H9 (cell line): ENCODE data around the gene LINC01488. TPM values are rescaled to one million over a fixed set of nuclear protein-coding genes. Genes with fewer than 3 reads are reported as not detected.

Source experiments
- DNase-seq: peaks from one replicate; pipeline ENCODE4 v3.0.0-alpha.2; 2017
- H2AFZ ChIP-seq: one replicate; pipeline ENCODE4 v1.6.1; 2013; ENCODE audit warnings: mild to moderate bottlenecking, low read length, control low read depth, moderate library complexity
- H2AK5ac ChIP-seq: 2 replicates; pipeline ENCODE4 v1.6.1; 2013; ENCODE audit warnings: low read length, control low read depth, mixed read lengths; ENCODE audit not compliant: insufficient read length
- H2BK120ac ChIP-seq: one replicate; pipeline ENCODE4 v1.6.1; 2013; ENCODE audit warnings: low read depth, mild to moderate bottlenecking, low read length, control low read depth, inconsistent platforms; ENCODE audit not compliant: poor library complexity, severe bottlenecking
- H2BK12ac ChIP-seq: 2 replicates; pipeline ENCODE4 v1.6.1; 2013; ENCODE audit warnings: low read length, control low read depth, mixed read lengths, low read depth; ENCODE audit not compliant: insufficient read length
- H2BK15ac ChIP-seq: 2 replicates; pipeline ENCODE4 v1.6.1; 2013; ENCODE audit warnings: low read depth, low read length, control low read depth
- H2BK20ac ChIP-seq: one replicate; pipeline ENCODE4 v1.6.1; 2013; ENCODE audit warnings: low read depth, mild to moderate bottlenecking, low read length, control low read depth, inconsistent platforms; ENCODE audit not compliant: poor library complexity, severe bottlenecking
- H2BK5ac ChIP-seq: 2 replicates; pipeline ENCODE4 v1.6.1; 2013; ENCODE audit warnings: low read length, control low read depth, mixed read lengths; ENCODE audit not compliant: insufficient read length
- H3K14ac ChIP-seq: 2 replicates; pipeline ENCODE4 v1.6.1; 2013; ENCODE audit warnings: low read length, control low read depth; ENCODE audit not compliant: insufficient read depth
- H3K18ac ChIP-seq: 2 replicates; pipeline ENCODE4 v1.6.1; 2013; ENCODE audit warnings: low read depth, mild to moderate bottlenecking, mixed read lengths, low read length, control low read depth; ENCODE audit not compliant: insufficient read length
- H3K23ac ChIP-seq: 2 replicates; pipeline ENCODE4 v1.6.1; 2013; ENCODE audit warnings: low read length, control low read depth, mixed read lengths, low read depth; ENCODE audit not compliant: insufficient read length
- H3K23me2 ChIP-seq: 2 replicates; pipeline ENCODE4 v1.6.1; 2013; ENCODE audit warnings: low read depth, mild to moderate bottlenecking, mixed read lengths, low read length, control low read depth; ENCODE audit not compliant: insufficient read length, poor library complexity, severe bottlenecking
- H3K27ac ChIP-seq: 2 replicates; pipeline ENCODE4 v1.5.1; 2013; ENCODE audit warnings: low read length, control low read depth, mixed read lengths, low read depth; ENCODE audit not compliant: insufficient read length
- H3K27me3 ChIP-seq: 2 replicates; pipeline ENCODE4 v1.6.1; 2013; ENCODE audit warnings: low read length, control low read depth, inconsistent platforms; ENCODE audit not compliant: insufficient read depth
- H3K4ac ChIP-seq: 2 replicates; pipeline ENCODE4 v1.6.1; 2013; ENCODE audit warnings: low read depth, mild to moderate bottlenecking, control low read depth, inconsistent platforms, low read length, moderate library complexity
- H3K4me1 ChIP-seq: 2 replicates; pipeline ENCODE4 v1.6.1; 2013; ENCODE audit warnings: low read length, control low read depth, inconsistent platforms; ENCODE audit not compliant: insufficient read depth
- H3K4me2 ChIP-seq: 2 replicates; pipeline ENCODE4 v1.6.1; 2013; ENCODE audit warnings: low read length, control low read depth, mixed read lengths; ENCODE audit not compliant: insufficient read length, insufficient read depth
- H3K56ac ChIP-seq: 2 replicates; pipeline ENCODE4 v1.6.1; 2013; ENCODE audit warnings: low read depth, mild to moderate bottlenecking, mixed read lengths, low read length, control low read depth; ENCODE audit not compliant: insufficient read length
- H3K79me1 ChIP-seq: 2 replicates; pipeline ENCODE4 v1.6.1; 2013; ENCODE audit warnings: low read depth, mild to moderate bottlenecking, moderate library complexity, low read length, control low read depth, inconsistent platforms; ENCODE audit not compliant: insufficient read depth, poor library complexity, severe bottlenecking
- H3K79me2 ChIP-seq: 2 replicates; pipeline ENCODE4 v1.6.1; 2013; ENCODE audit warnings: low read length, control low read depth, inconsistent platforms; ENCODE audit not compliant: insufficient read depth
- H3K9ac ChIP-seq: 2 replicates; pipeline ENCODE4 v1.6.1; 2013; ENCODE audit warnings: low read length, control low read depth, mixed read lengths; ENCODE audit not compliant: insufficient read length; ENCODE audit errors: extremely low read depth
- H3K9me3 ChIP-seq: one replicate; pipeline ENCODE4 v1.6.1; 2013; ENCODE audit warnings: low read depth, low read length, inconsistent platforms; ENCODE audit not compliant: control insufficient read depth
- H3T11ph ChIP-seq: one replicate; pipeline ENCODE4 v1.6.1; 2013; ENCODE audit warnings: mild to moderate bottlenecking, low read length, control low read depth, inconsistent platforms
- H4K20me1 ChIP-seq: one replicate; pipeline ENCODE4 v1.6.1; 2013; ENCODE audit not compliant: control insufficient read depth, insufficient read length, insufficient read depth
- H4K5ac ChIP-seq: 2 replicates; pipeline ENCODE4 v1.6.1; 2013; ENCODE audit warnings: low read depth, mild to moderate bottlenecking, mixed read lengths, low read length, control low read depth; ENCODE audit not compliant: insufficient read length
- H4K8ac ChIP-seq: replicated peaks from 2 replicates; pipeline ENCODE4 v1.6.1; 2013; ENCODE audit warnings: low read length, control low read depth, mixed read lengths, low read depth; ENCODE audit not compliant: insufficient read length
- H4K91ac ChIP-seq: 2 replicates; pipeline ENCODE4 v1.6.1; 2013; ENCODE audit warnings: low read depth, mild to moderate bottlenecking, moderate library complexity, mixed read lengths, low read length, control low read depth; ENCODE audit not compliant: insufficient read length
- H3K27ac Mint-ChIP-seq, 3 experiments: 2 replicates in 2 of 3; 3 replicates in 1 of 3; pipeline ENCODE4 v1.8.0; 2020 to 2021; ENCODE audit warnings: mixed read lengths in 3 of 3, mild to moderate bottlenecking in 1 of 3, moderate library complexity in 1 of 3
- H3K27me3 Mint-ChIP-seq: 2 replicates; pipeline ENCODE4 v1.8.0; 2021; ENCODE audit warnings: low read depth, mild to moderate bottlenecking, moderate library complexity, mixed read lengths
- H3K36me3 Mint-ChIP-seq, 3 experiments: 2 replicates in 2 of 3; 3 replicates in 1 of 3; pipeline ENCODE4 v1.8.0; 2020 to 2021; ENCODE audit warnings: low read depth in 3 of 3, mixed read lengths in 3 of 3; ENCODE audit not compliant: insufficient read depth in 1 of 3
- H3K4me1 Mint-ChIP-seq, 2 experiments: 2 replicates each; pipeline ENCODE4 v1.8.0; 2020; ENCODE audit warnings: mixed read lengths in 2 of 2
- H3K4me3 Mint-ChIP-seq, 2 experiments: 2 replicates in 1 of 2; 3 replicates in 1 of 2; pipeline ENCODE4 v1.8.0; 2020 to 2021; ENCODE audit warnings: mild to moderate bottlenecking in 2 of 2, mixed read lengths in 2 of 2, moderate library complexity in 1 of 2
- H3K9me3 Mint-ChIP-seq, 2 experiments: 2 replicates in 1 of 2; 3 replicates in 1 of 2; pipeline ENCODE4 v1.8.0; 2020; ENCODE audit warnings: mild to moderate bottlenecking in 2 of 2, mixed read lengths in 2 of 2, moderate library complexity in 1 of 2
- WGBS: extraction: QIAGEN DNeasy Blood & Tissue Kit; methylation state at CpG from one replicate; pipeline ENCODE4 v1.1.7; 2013; ENCODE audit warnings: missing lambda C conversion rate, low lambda C conversion rate, mixed read lengths; ENCODE audit not compliant: insufficient read length; ENCODE audit errors: extremely low coverage; 5-methylcytosine and 5-hydroxymethylcytosine counted together
- total RNA-seq: library from RNA; stranded (reverse); gene quantifications from 2 replicates; pipeline ENCODE4 v1.2.1, GENCODE V29; 2021
- TF ChIP-seq, protein P1 (sequence below): fragments of 200-600 bp; sonication (generic); conservative IDR thresholded peaks from 3 replicates; pipeline ENCODE4 v1.8.0; 2021; ENCODE audit warnings: antibody characterized with exemption, mild to moderate bottlenecking

Gene LINC01488
- total RNA-seq, 1 experiment from 2014 or later = not detected

- H3K4me2 ChIP-seq = no peak overlapping the region
- H3K4me1 ChIP-seq = peaks cover 7% of the 10 kb centered on the region; the same call in 1 of the 2 replicates
- peaks cover 62 to 68% of the 10 kb centered on the region in 2 experiments for H3K4me1 Mint-ChIP-seq
- no peak overlapping the region for H2AFZ ChIP-seq
- no peak overlapping the region for H4K5ac ChIP-seq
- H3K9me3 ChIP-seq = no peaks in the 10 kb centered on the region
- H3K9me3 Mint-ChIP-seq = peaks cover 0 to 3% of the 10 kb centered on the region in 2 experiments; a peak in 1 of 5 replicates
- no peak overlapping the region for H3K4ac ChIP-seq
- H3K27ac ChIP-seq = no peak overlapping the region
- H3K79me1 ChIP-seq = no peaks in the 10 kb centered on the region
- H3K4me3 Mint-ChIP-seq = no peak overlapping the region
- H3K9ac ChIP-seq = no peak overlapping the region
- H3K23ac ChIP-seq = no peak overlapping the region
- TF ChIP-seq, protein P1, sequence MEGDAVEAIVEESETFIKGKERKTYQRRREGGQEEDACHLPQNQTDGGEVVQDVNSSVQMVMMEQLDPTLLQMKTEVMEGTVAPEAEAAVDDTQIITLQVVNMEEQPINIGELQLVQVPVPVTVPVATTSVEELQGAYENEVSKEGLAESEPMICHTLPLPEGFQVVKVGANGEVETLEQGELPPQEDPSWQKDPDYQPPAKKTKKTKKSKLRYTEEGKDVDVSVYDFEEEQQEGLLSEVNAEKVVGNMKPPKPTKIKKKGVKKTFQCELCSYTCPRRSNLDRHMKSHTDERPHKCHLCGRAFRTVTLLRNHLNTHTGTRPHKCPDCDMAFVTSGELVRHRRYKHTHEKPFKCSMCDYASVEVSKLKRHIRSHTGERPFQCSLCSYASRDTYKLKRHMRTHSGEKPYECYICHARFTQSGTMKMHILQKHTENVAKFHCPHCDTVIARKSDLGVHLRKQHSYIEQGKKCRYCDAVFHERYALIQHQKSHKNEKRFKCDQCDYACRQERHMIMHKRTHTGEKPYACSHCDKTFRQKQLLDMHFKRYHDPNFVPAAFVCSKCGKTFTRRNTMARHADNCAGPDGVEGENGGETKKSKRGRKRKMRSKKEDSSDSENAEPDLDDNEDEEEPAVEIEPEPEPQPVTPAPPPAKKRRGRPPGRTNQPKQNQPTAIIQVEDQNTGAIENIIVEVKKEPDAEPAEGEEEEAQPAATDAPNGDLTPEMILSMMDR = no peak
- H3K79me2 ChIP-seq = no peaks in the 10 kb centered on the region
- no peak overlapping the region for H2BK12ac ChIP-seq
- no peaks in the 10 kb centered on the region; a peak in 1 of 7 replicates for H3K36me3 Mint-ChIP-seq
- H4K20me1 ChIP-seq = peaks cover 4% of the 10 kb centered on the region
- no peaks in the 10 kb centered on the region for H3K27me3 ChIP-seq
- no CpG with 5 or more reads among the region's 6 CpGs for WGBS
- H2BK15ac ChIP-seq = no peak overlapping the region
- no peak overlapping the region for H3K56ac ChIP-seq
- no peak overlapping the region for H2BK120ac ChIP-seq
- H3K27ac Mint-ChIP-seq = no peak overlapping the region
- H3T11ph ChIP-seq = no peak overlapping the region
- H2BK20ac ChIP-seq = no peak overlapping the region
- no peak overlapping the region for H4K91ac ChIP-seq
- no peak overlapping the region for H3K18ac ChIP-seq
- peaks cover 8% of the 10 kb centered on the region for H3K27me3 Mint-ChIP-seq
- H2BK5ac ChIP-seq = no peak overlapping the region
- H3K23me2 ChIP-seq = no peaks in the 10 kb centered on the region
- H2AK5ac ChIP-seq = no peak overlapping the region
- no peak for DNase-seq
- H3K14ac ChIP-seq = no peak overlapping the region
- H4K8ac ChIP-seq = no peak overlapping the region
Measured at GRCh38 chr11:69440876-69441275, 40.6 kb upstream of the LINC01488 start.
